Urinary bladder (tissue), 4 donors: ENCODE data around the gene GOLGA6C. TPM values are rescaled to one million over a fixed set of nuclear protein-coding genes. Genes with fewer than 3 reads are reported as not detected.
"Not testable (repeated sequence)": the region's sequence is repeated elsewhere in the genome, so short reads cannot be mapped to it uniquely, and the experiment has no call there.

Source experiments
- DNase-seq: peaks from one replicate; pipeline ENCODE4 v3.0.0-alpha.2; 2015; ENCODE audit errors: extremely low spot score
- H3K27ac ChIP-seq: one replicate; pipeline ENCODE4 v1.5.1; 2013; ENCODE audit warnings: low read depth, mild to moderate bottlenecking, moderate library complexity
- H3K36me3 ChIP-seq: one replicate; pipeline ENCODE4 v1.6.1; 2013; ENCODE audit warnings: mild to moderate bottlenecking, moderate library complexity; ENCODE audit not compliant: insufficient read depth
- H3K4me1 ChIP-seq: one replicate; pipeline ENCODE4 v1.6.1; 2013; ENCODE audit warnings: mild to moderate bottlenecking, moderate library complexity; ENCODE audit not compliant: insufficient read depth
- H3K4me3 ChIP-seq: one replicate; pipeline ENCODE4 v1.5.1; 2013; ENCODE audit warnings: low read depth, low read length
- WGBS: extraction: QIAGEN DNeasy Blood & Tissue Kit; methylation state at CpG from one replicate; pipeline ENCODE4 v1.1.7; 2013; 5-methylcytosine and 5-hydroxymethylcytosine counted together
- polyA plus RNA-seq: library from polyadenylated mRNA; stranded (reverse); fragments of 200-250 nt; gene quantifications from one replicate; pipeline ENCODE4 v1.2.3, GENCODE V29; 2013
- total RNA-seq: library from RNA; depleted of rRNA; stranded (reverse); fragments of >200 nt; gene quantifications from one replicate; pipeline ENCODE4 v1.2.3, GENCODE V29; 2014
- donor health status: healthy with polysubstance abuse.
- donor health status: healthy.

The GOLGA6C gene
- total and polyA plus RNA-seq, 2 donors, result not detected

- no peak for DNase-seq
- Histone ChIP-seq H3K4me1 (no peaks in the 10 kb centered on the region), H3K27ac (no peak overlapping the region), H3K4me3 (no peak overlapping the region), H3K36me3 (no peaks in the 10 kb centered on the region)
- 92% methylated on average over 12 of the region's 12 CpGs for WGBS
Measured at GRCh38 chr15:75232252-75232813, 25.8 kb upstream of the GOLGA6C start.

- DNase-seq, result no peak
- WGBS, result 86% methylated on average over 17 of the region's 17 CpGs
- no peak overlapping the region for H3K27ac ChIP-seq
- H3K4me3 ChIP-seq, result no peak overlapping the region
- H3K4me1 ChIP-seq, result no peaks in the 10 kb centered on the region
- H3K36me3 ChIP-seq, result no peaks in the 10 kb centered on the region
Measured at GRCh38 chr15:75232826-75233503, 25.2 kb upstream of the GOLGA6C start.

GRCh38 chr15:75233504-75234190, 24.5 kb upstream of the GOLGA6C start:
- 70% methylated on average over 14 of the region's 14 CpGs for WGBS
- H3K4me1 ChIP-seq, result no peaks in the 10 kb centered on the region
- DNase-seq, result no peak
- H3K36me3 ChIP-seq, result no peaks in the 10 kb centered on the region
- no peak overlapping the region for H3K4me3 ChIP-seq
- H3K27ac ChIP-seq, result no peak overlapping the region

- Histone ChIP-seq H3K36me3 (no peaks in the 10 kb centered on the region), H3K4me3 (no peak overlapping the region), H3K4me1 (no peaks in the 10 kb centered on the region), H3K27ac (no peak overlapping the region)
- 81% methylated on average over 5 of the region's 5 CpGs for WGBS
- DNase-seq, result no peak
Measured at GRCh38 chr15:75234191-75234810, 23.8 kb upstream of the GOLGA6C start.

- H3K4me3 ChIP-seq, result no peak overlapping the region
- no peaks in the 10 kb centered on the region for H3K36me3 ChIP-seq
- no peak for DNase-seq
- WGBS, result 87% methylated on average over 10 of the region's 10 CpGs
- no peaks in the 10 kb centered on the region for H3K4me1 ChIP-seq
- no peak overlapping the region for H3K27ac ChIP-seq
Measured at GRCh38 chr15:75235051-75235673, 23.0 kb upstream of the GOLGA6C start.

- Histone ChIP-seq H3K4me1 (no peaks in the 10 kb centered on the region), H3K4me3 (no peak overlapping the region), H3K27ac (no peak overlapping the region), H3K36me3 (no peaks in the 10 kb centered on the region)
- 83% methylated on average over 11 of the region's 11 CpGs for WGBS
- DNase-seq, result no peak
Measured at GRCh38 chr15:75235760-75236729, 22.1 kb upstream of the GOLGA6C start.

- no peak for DNase-seq
- Histone ChIP-seq H3K27ac (no peak overlapping the region), H3K4me3 (no peak overlapping the region), H3K4me1 (no peaks in the 10 kb centered on the region), H3K36me3 (no peaks in the 10 kb centered on the region)
- 64% methylated on average over 11 of the region's 11 CpGs for WGBS
Measured at GRCh38 chr15:75237316-75237982, 20.7 kb upstream of the GOLGA6C start.

- DNase-seq, result no peak
- Histone ChIP-seq H3K4me1 (no peaks in the 10 kb centered on the region), H3K4me3 (no peak overlapping the region), H3K36me3 (no peaks in the 10 kb centered on the region), H3K27ac (no peak overlapping the region)
- WGBS, result 82% methylated on average over 5 of the region's 5 CpGs
Measured at GRCh38 chr15:75238150-75238549, 20.0 kb upstream of the GOLGA6C start.

GRCh38 chr15:75245741-75246140, 12.4 kb upstream of the GOLGA6C start:
- not testable (repeated sequence) for DNase-seq, H3K4me1 ChIP-seq, H3K4me3 ChIP-seq, H3K36me3 ChIP-seq, H3K27ac ChIP-seq
- WGBS, result 88% methylated on average over 1 of the region's 1 CpG

GRCh38 chr15:75248991-75249390, 9.1 kb upstream of the GOLGA6C start:
- not testable (repeated sequence) for H3K27ac ChIP-seq, DNase-seq, H3K36me3 ChIP-seq, H3K4me3 ChIP-seq, H3K4me1 ChIP-seq
- 77% methylated on average over 6 of the region's 6 CpGs for WGBS

GRCh38 chr15:75249726-75250125, 8.4 kb upstream of the GOLGA6C start:
- no peak overlapping the region for H3K4me3 ChIP-seq
- 57% methylated on average over 4 of the region's 4 CpGs for WGBS
- no peak for DNase-seq
- no peaks in the 10 kb centered on the region for H3K36me3 ChIP-seq
- no peak overlapping the region for H3K27ac ChIP-seq
- H3K4me1 ChIP-seq, result no peaks in the 10 kb centered on the region

GRCh38 chr15:75251343-75251742, 6.8 kb upstream of the GOLGA6C start:
- H3K36me3 ChIP-seq, H3K4me1 ChIP-seq, DNase-seq, H3K27ac ChIP-seq, H3K4me3 ChIP-seq: not testable (repeated sequence)
- WGBS, result 75% methylated on average over 4 of the region's 4 CpGs
